Upper lobe of left lung (tissue), 4 donors: Measurements from ENCODE around the gene EVL.

Source experiments
- CTCF ChIP-seq, 6 experiments: fragments of 450-650 bp in 4 of 6; fragments of 200-600 bp in 2 of 6; sonication (generic) in 2 of 6; IDR thresholded peaks; one replicate each; pipeline ENCODE4 v1.5.1; 2016 to 2019; ENCODE audit warnings: antibody characterized with exemption in 6 of 6
- POLR2A ChIP-seq, 4 donors: fragments of 450-650 bp; IDR thresholded peaks; one replicate each; pipeline ENCODE4 v1.5.1; 2016 to 2017; ENCODE audit warnings: antibody characterized with exemption in 4 of 4, mild to moderate bottlenecking in 2 of 4
- POLR2AphosphoS5 ChIP-seq, 2 donors: sonication (generic); formaldehyde crosslinking; IDR thresholded peaks; one replicate each; pipeline ENCODE4 v1.5.1; 2017; ENCODE audit warnings: antibody characterized with exemption in 2 of 2

GRCh38 chr14:100073576-100074430 lies 8.6 kb downstream of the EVL start:
- TF ChIP-seq CTCF (IDR thresholded peaks at IDR 0.05) = no peak
- TF ChIP-seq POLR2AphosphoS5 (IDR thresholded peaks at IDR 0.05) = no peak
- TF ChIP-seq POLR2A (IDR thresholded peaks at IDR 0.05) = no peak
